Fibroblast of the aortic adventitia (primary cell): ENCODE results near the gene NAGPA. TPM values are rescaled to one million over a fixed set of nuclear protein-coding genes. Genes with fewer than 3 reads are reported as not detected.

Experiments used
- DNase-seq: peaks from one replicate; pipeline ENCODE4 v3.0.0-alpha.2; 2010; ENCODE audit warnings: low read depth
- H3K4me3 ChIP-seq: 2 replicates; pipeline ENCODE4 v1.5.1; 2011; ENCODE audit warnings: low read depth, mild to moderate bottlenecking, control low read depth, low read length, moderate library complexity
- total RNA-seq: library from RNA; depleted of rRNA; stranded (reverse); fragments of >200 nt; gene quantifications from 2 replicates; pipeline ENCODE4 v1.2.3, GENCODE V29; 2012; ENCODE audit warnings: low replicate concordance
- TF ChIP-seq, protein P1 (sequence below): IDR thresholded peaks from 2 replicates; pipeline ENCODE4 v1.5.1; 2011; ENCODE audit warnings: mild to moderate bottlenecking, low read length, control low read depth, inconsistent platforms; ENCODE audit not compliant: insufficient read depth

The NAGPA gene
- total RNA-seq, 1 donor: 16.8 TPM

DNA sequence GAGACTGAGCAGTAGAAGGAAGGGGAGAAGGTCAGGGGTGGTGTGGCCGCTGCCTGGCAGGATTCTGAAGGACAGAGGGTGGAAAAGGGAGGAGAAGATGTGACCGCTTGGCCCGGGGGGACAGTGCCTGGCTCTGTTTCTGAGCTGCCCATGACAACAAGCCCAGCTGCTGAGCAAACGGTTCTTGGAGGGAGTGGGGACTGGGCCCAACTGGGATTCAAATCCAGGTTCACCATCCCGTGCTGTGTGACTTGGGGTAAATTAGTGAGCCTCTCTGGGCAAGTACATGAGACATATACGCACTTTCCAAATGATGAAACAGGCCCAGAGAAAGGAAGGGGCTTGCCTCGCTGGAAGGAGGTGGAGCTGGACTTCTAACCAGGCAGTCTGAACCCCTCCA is 52.3 kb downstream of the NAGPA start:
- no peak for DNase-seq
- TF ChIP-seq, protein P1, sequence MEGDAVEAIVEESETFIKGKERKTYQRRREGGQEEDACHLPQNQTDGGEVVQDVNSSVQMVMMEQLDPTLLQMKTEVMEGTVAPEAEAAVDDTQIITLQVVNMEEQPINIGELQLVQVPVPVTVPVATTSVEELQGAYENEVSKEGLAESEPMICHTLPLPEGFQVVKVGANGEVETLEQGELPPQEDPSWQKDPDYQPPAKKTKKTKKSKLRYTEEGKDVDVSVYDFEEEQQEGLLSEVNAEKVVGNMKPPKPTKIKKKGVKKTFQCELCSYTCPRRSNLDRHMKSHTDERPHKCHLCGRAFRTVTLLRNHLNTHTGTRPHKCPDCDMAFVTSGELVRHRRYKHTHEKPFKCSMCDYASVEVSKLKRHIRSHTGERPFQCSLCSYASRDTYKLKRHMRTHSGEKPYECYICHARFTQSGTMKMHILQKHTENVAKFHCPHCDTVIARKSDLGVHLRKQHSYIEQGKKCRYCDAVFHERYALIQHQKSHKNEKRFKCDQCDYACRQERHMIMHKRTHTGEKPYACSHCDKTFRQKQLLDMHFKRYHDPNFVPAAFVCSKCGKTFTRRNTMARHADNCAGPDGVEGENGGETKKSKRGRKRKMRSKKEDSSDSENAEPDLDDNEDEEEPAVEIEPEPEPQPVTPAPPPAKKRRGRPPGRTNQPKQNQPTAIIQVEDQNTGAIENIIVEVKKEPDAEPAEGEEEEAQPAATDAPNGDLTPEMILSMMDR: no peak
- H3K4me3 ChIP-seq: no peak overlapping the region

DNA sequence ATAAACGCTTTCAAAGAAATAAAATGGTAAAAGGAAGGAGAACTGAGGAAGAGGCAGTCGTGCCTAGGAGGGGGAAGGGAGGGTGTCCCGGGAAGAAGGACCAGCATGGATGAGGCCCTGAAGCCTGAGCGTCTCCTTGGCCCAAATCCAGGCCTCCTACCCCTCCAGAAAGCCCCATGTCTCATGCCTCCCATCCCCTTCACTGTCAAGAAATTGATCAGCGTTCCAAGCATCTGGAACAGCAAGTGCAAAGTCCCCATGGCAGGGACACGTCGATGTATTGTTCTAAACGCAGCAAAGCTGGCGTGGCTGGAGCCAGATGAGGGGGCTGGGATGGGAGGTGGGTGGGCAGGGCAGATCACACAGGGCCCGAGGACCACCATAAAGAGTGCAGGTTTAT is 53.0 kb downstream of the NAGPA start:
- no peak for DNase-seq
- TF ChIP-seq, protein P1: no peak
- H3K4me3 ChIP-seq: no peak overlapping the region

DNA sequence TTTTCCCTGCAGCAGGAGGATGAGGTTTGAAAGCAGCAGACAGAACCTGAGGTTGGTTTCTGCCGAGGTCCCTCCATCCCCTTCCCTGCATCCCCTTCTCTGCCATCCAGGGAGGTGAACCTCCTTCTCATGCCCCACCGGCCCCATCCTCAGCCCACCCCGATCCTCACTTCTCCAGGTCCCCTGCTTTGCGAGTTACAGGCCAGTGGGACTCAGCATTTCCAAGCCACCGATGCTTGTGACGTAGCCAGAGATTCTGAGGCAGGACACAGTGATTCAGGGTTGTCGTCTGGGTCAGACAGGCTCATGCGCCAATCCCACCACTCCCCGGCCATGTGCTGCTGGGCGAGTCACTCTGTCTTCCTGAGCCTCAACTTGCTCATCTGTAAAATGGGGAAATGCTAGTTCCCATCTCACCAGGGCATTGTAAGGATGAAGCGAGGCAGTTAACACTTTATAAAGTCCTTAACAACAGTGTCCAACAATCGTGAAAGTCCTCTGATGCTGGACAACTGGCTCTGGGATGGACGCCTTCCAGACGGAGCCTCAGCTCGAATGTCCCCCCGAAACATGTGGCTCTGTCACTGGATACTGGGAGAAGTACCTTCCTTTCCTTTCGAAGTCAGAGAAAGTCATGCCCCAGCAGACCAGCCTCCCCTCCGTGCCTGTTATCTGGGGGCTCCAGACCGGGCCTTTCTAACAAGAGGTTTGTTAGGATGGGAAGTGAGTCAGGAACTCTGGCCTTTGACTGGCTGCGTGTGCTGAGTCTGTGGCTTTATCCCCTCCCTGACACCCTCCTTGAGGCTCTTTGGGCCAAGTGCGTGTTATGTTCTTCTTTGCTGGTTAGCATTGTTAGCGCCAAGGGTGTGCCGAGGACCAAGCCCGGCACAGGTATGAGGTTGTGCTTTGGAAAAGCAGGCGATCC is 53.7 kb downstream of the NAGPA start:
- TF ChIP-seq, protein P1: no peak
- no peak for DNase-seq
- no peak overlapping the region for H3K4me3 ChIP-seq

DNA sequence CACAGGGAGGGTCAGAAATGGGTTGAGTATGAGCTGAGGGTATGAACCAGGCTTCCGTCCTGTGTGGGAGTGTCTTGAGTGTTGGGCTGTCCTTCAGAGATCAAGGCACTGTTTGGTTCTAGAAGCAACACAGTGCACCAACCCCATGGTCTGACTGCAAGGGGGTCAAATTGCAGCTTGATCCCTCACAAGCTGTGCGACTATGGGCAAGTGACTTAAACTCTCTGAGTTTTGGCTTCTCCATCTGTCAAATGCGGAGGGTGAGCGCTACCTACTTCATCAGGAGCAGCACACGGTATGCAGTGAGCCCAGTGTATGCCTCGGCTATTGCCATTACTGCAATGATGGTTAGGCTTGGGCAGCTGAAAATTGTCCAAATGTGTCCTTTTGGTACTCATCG is 54.6 kb downstream of the NAGPA start:
- TF ChIP-seq, protein P1: no peak
- DNase-seq: no peak
- H3K4me3 ChIP-seq: no peak overlapping the region

DNA sequence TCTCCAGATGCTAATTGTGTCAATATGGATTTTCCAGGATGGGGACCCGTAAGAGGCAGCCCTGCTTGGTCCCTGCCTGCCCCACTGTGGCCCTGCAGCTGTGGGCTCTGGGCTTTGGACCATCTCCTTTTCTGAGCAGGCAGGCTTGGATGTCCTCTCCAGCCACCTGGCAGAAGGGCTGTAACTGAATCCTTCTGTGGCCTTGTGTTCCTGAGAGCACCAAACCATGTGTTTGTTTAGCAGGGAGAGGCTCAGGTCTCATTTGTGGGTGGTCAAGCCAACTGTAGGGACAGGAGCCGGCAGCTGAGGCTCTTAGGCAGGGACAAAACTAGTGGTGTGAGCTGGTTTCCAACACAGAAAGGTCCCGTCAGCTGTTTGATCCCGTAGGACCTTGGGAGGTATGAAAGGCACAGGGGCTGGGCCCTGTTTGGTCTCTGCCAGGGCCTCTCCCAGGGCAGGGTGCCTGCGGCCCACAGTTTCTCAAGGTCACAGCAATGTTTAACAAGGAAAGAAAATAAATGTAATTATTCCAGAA is 57.1 kb downstream of the NAGPA start:
- DNase-seq: no peak
- H3K4me3 ChIP-seq: no peak overlapping the region
- TF ChIP-seq, protein P1: no peak

DNA sequence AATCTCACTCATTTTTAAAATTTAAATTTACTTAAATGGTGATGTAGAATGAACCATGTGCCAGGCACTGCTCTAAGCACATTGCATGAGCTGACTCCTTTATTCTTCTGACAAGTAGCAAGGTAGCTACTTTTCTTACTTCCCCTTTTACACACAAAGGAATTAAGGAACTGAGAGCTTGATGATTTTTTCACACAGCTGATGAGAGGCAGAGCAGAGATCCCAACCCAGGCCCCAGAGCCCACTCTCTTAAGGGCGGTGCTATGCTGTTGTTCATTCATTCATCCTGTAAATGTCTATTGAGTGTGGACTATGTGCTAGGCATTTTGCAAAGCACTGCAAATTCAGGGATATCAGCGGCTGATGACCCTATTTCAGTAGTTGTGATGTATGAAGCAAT is 57.7 kb downstream of the NAGPA start:
- no peak overlapping the region for H3K4me3 ChIP-seq
- TF ChIP-seq, protein P1: no peak
- no peak for DNase-seq

Other genes starting within 250 kb of the NAGPA start
- gene SEPTIN12, start 245.6 kb downstream of the NAGPA start, total RNA-seq: not detected in 2 replicates
- gene SMIM22, start 238.6 kb downstream of the NAGPA start, total RNA-seq: not detected in 2 replicates
- gene ROGDI, start 231.3 kb downstream of the NAGPA start, total RNA-seq: 9.1 and 14.4 TPM in 2 replicates
- gene GLYR1, start 186.6 kb downstream of the NAGPA start, total RNA-seq: 42.4 and 55.0 TPM in 2 replicates
- gene UBN1, start 186.5 kb downstream of the NAGPA start, total RNA-seq: 37.7 and 47.8 TPM in 2 replicates
- 53.9 and 57.9 TPM in 2 replicates for gene PPL, start 96.8 kb downstream of the NAGPA start, total RNA-seq
- 1.2 and 3.0 TPM in 2 replicates for gene SEC14L5, start 75.6 kb downstream of the NAGPA start, total RNA-seq
- gene C16orf89, start 32.0 kb upstream of the NAGPA start, total RNA-seq: 1.6 and 4.6 TPM in 2 replicates
- gene ALG1, start 37.9 kb upstream of the NAGPA start, total RNA-seq: 32.9 and 37.7 TPM in 2 replicates
- gene EEF2KMT, start 63.9 kb upstream of the NAGPA start, total RNA-seq: 2.2 and 13.1 TPM in 2 replicates